Immature natural killer cell (primary cell): ENCODE data around the gene PCSK7. TPM values are rescaled to one million over a fixed set of nuclear protein-coding genes. Genes with fewer than 3 reads are reported as not detected.

Experiments
- DNase-seq, 3 donors: peaks; one replicate each; pipeline ENCODE4 v3.0.0; 2022; ENCODE audit warnings: mixed read lengths in 1 of 3
- H3K27ac Mint-ChIP-seq, 6 donors: one replicate each; pipeline ENCODE4 v1.8.0; 2020; ENCODE audit warnings: mixed read lengths in 6 of 6, mild to moderate bottlenecking in 5 of 6, inconsistent platforms in 4 of 6, moderate library complexity in 3 of 6
- H3K27me3 Mint-ChIP-seq, 3 donors: one replicate each; pipeline ENCODE4 v1.8.0; 2020 to 2021; ENCODE audit warnings: low read depth in 3 of 3, mild to moderate bottlenecking in 3 of 3, mixed read lengths in 3 of 3, moderate library complexity in 3 of 3, inconsistent platforms in 1 of 3
- H3K36me3 Mint-ChIP-seq, 3 donors: one replicate each; pipeline ENCODE4 v1.8.0; 2020; ENCODE audit warnings: mixed read lengths in 3 of 3, inconsistent platforms in 2 of 3, mild to moderate bottlenecking in 2 of 3
- H3K4me1 Mint-ChIP-seq, 2 donors: one replicate each; pipeline ENCODE4 v1.8.0; 2020; ENCODE audit warnings: inconsistent platforms in 2 of 2, mild to moderate bottlenecking in 2 of 2, mixed read lengths in 2 of 2, moderate library complexity in 1 of 2
- H3K4me3 Mint-ChIP-seq, 5 donors: one replicate each; pipeline ENCODE4 v1.8.0; 2020; ENCODE audit warnings: mild to moderate bottlenecking in 5 of 5, mixed read lengths in 5 of 5, inconsistent platforms in 3 of 5, moderate library complexity in 3 of 5
- H3K9me3 Mint-ChIP-seq, 6 donors: one replicate each; pipeline ENCODE4 v1.8.0; 2020; ENCODE audit warnings: mild to moderate bottlenecking in 6 of 6, mixed read lengths in 6 of 6, inconsistent platforms in 4 of 6, moderate library complexity in 3 of 6
- polyA plus RNA-seq, 3 donors: library from polyadenylated mRNA; unstranded; fragments of 300-500 nt; fragmentation: Illumina TruSeq; gene quantifications; one replicate each; pipeline ENCODE4 v1.2.3, GENCODE V29; 2021

Gene PCSK7
- polyA plus RNA-seq, 3 donors from 2014 or later, result 32.8 to 96.3 (median 38.8) TPM

DNA sequence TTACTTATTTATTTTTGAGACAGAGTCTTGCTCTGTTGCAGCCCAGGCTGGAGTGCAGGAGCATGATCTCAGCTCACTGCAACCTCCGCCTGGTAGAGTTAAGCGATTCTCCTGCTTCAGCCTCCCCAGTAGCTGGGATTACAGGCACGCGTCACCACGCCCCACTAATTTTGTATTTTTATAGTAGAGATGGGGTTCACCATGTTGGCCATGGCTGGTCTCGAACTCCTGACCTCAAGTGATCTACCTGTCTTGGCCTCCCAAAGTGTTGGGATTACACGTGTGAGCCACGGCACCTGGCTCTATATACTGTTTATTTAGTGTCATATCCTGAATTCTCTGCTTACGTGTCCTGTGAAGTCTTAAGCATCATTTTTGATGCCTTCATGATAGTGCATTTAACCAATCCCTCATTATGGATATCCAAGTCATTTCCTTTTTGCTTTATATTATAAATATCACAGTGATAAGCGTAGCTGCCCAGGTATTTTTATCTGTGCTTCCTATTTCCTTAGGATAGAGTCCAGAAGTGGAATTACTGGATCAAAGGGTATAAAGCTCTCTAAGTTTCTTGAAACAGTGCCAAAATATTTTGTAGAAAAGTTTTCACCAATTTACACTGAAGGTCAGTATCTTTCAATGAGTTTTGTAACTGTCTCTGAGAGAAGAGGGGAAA, 54.2 kb downstream of the PCSK7 start:
- Mint-ChIP-seq H3K4me1 (peaks cover 35 to 41% of the 10 kb centered on the region in 2 donors), H3K4me3 (peak overlapping the region; percentile 94 to 97 (median 94)), H3K27me3 (peaks cover 2 to 8% (median 3%) of the 10 kb centered on the region in 3 donors), H3K27ac (peak overlapping the region; percentile 79 to 98 (median 94)), H3K36me3 (peaks cover 0 to under 1% (median under 1%) of the 10 kb centered on the region in 3 donors), H3K9me3 (no peaks in the 10 kb centered on the region)
- no peak for DNase-seq

DNA sequence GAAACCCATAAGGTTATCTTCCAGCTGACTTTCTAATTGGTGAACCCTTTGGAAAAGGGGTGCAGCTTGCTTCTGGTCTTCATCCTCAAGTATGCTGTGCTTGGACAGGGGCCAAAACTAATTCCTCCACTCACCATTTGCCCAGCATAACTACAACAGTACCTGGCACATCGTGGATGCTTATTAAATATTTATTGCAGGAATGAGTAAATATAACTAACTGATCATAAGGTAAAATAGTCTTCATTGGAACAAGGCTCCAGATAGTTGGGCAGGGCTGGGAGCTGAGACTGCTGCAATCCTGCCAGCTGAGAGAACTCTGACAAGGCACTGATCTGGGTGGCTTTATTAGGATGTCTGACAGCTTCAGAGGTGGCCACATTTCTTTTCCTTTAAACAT, 55.7 kb downstream of the PCSK7 start:
- peaks cover 33 to 39% of the 10 kb centered on the region in 2 donors for H3K4me1 Mint-ChIP-seq
- H3K4me3 Mint-ChIP-seq, result no peak overlapping the region
- peaks cover 0 to 8% (median 3%) of the 10 kb centered on the region in 3 donors for H3K27me3 Mint-ChIP-seq
- H3K36me3 Mint-ChIP-seq, result no peaks in the 10 kb centered on the region
- H3K9me3 Mint-ChIP-seq, result no peaks in the 10 kb centered on the region
- DNase-seq, result no peak
- H3K27ac Mint-ChIP-seq, result peak overlapping the region in 2 of 6 donors; percentile 25 to 45

DNA sequence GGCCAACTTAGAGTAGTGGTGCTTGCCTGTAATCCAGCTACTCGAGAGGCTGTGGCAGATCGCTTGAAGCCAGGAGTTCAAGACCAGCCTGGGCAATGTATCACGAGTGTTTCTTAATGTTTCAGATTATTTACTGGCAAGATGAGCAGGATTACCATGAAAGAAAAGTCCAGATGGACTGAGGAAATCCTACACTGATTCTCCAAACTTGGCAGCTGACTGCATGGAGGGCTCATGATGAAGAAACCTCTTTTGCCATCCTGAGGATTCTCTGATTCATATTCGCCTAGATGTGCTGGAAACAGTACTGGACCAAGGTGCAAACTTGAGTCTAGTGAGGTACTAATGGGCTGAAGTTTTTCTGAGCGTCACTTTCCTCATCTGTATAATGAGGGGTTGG, 56.1 kb downstream of the PCSK7 start:
- DNase-seq, result no peak
- Mint-ChIP-seq H3K36me3 (no peaks in the 10 kb centered on the region), H3K4me3 (no peak overlapping the region), H3K9me3 (no peaks in the 10 kb centered on the region), H3K4me1 (peaks cover 29 to 35% of the 10 kb centered on the region in 2 donors), H3K27ac (peak overlapping the region in 3 of 6 donors; percentile 40 to 56 (median 46)), H3K27me3 (peaks cover 0 to 8% (median 3%) of the 10 kb centered on the region in 3 donors)

DNA sequence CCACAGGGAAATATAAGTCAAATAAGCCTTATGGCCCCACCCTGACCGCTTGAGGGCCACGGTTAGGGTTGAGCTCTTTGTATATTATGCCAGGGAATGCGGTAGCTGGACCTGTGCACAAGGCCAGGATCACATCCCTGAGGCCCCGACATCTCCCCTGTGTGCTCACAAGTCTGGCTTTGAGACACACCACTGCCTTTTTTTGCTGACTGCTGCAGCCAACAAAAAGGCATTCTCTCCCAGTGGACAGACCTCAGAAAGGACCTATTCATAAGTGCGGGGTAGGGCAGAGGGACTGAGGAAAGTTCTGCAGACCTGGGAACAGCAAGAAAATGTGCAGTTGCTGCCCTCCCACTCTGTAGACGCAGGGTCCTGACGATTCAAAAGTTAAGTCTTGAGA, 56.8 kb downstream of the PCSK7 start:
- H3K4me1 Mint-ChIP-seq, result peaks cover 25 to 29% of the 10 kb centered on the region in 2 donors

DNA sequence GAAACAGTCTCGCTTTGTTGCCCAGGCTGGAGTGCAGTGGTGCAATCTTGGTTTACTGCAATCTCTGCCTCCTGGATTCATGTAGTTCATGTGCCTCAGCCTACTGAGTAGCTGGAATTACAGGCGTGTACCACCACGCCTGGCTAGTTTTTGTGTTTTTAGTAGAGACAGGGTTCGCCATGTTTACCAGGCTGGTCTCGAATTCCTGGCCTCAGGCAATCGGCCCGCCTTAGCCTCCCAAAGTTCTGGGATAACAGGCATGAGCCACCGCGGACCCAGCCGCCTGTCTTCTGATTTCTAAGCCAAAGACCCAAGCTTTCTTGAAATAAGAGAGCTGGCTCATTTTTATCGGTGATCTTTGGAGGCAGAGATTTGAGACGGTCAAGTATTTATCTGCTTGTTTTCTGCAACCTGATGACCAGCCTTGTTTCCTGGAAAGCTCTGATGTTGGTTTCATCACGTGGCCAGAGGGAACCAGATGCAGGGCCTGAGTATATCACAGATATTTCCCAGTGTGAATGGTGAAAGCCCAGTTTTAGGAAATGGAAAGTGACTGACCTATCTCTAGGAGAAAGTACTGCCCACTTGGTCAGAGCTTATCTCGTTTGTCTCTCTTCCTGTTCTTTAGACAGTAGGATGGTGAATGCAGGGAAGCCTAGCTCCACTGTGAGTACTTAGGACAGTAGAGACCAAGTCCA, 59.0 kb downstream of the PCSK7 start:
- H3K36me3 Mint-ChIP-seq, result peaks cover 0 to 12% (median 8%) of the 10 kb centered on the region in 3 donors
- no peak for DNase-seq
- H3K9me3 Mint-ChIP-seq, result no peaks in the 10 kb centered on the region
- H3K27me3 Mint-ChIP-seq, result no peaks in the 10 kb centered on the region
- no peak overlapping the region for H3K4me3 Mint-ChIP-seq
- peak overlapping the region; percentile 19 to 81 (median 43) for H3K27ac Mint-ChIP-seq
- H3K4me1 Mint-ChIP-seq, result peaks cover 6 to 11% of the 10 kb centered on the region in 2 donors

More for the DNA sequence above, 56.8 kb downstream of the PCSK7 start:
- no peak for DNase-seq
- Mint-ChIP-seq H3K27me3 (peaks cover 0 to 8% (median 3%) of the 10 kb centered on the region in 3 donors), H3K36me3 (peaks cover 0 to 7% (median 0%) of the 10 kb centered on the region in 3 donors), H3K27ac (peak overlapping the region in 3 of 6 donors; percentile 36 to 56 (median 40)), H3K4me3 (no peak overlapping the region), H3K9me3 (no peaks in the 10 kb centered on the region)

GRCh38 chr11:117171404-117172061, 60.3 kb downstream of the PCSK7 start:
- H3K27me3 Mint-ChIP-seq, result no peaks in the 10 kb centered on the region
- H3K27ac Mint-ChIP-seq, result peak overlapping the region in 4 of 6 donors; percentile 14 to 69 (median 22)
- H3K4me3 Mint-ChIP-seq, result no peak overlapping the region
- H3K4me1 Mint-ChIP-seq, result peaks cover 5 to 9% of the 10 kb centered on the region in 2 donors
- no peaks in the 10 kb centered on the region for H3K9me3 Mint-ChIP-seq
- no peak for DNase-seq
- H3K36me3 Mint-ChIP-seq, result peaks cover 0 to 18% (median 17%) of the 10 kb centered on the region in 3 donors

DNA sequence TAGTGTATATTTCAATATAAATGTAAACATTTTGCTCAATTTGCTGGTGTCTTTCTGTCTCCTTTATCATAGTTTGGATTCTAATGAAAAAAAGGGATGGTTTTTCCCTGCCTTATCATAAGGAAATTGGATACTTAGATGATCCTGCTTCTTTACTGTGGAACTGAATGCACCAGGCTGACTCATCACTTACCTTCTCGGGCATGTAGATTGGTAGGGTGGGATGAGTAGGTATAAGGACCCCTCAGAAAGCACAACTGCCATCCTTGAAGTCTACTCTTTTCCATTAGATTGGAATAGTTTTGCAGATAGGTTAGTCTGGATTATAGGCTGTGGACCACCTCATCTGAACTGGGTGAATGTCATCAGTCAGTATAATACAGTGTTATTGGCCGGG, 60.9 kb downstream of the PCSK7 start:
- peaks cover 0 to 23% (median 23%) of the 10 kb centered on the region in 3 donors for H3K36me3 Mint-ChIP-seq
- no peak overlapping the region for H3K4me3 Mint-ChIP-seq
- H3K27me3 Mint-ChIP-seq, result no peaks in the 10 kb centered on the region
- peak overlapping the region in 1 of 6 donors; percentile 3 for H3K27ac Mint-ChIP-seq
- no peaks in the 10 kb centered on the region for H3K9me3 Mint-ChIP-seq
- peaks cover 5 to 9% of the 10 kb centered on the region in 2 donors for H3K4me1 Mint-ChIP-seq
- DNase-seq, result no peak

GRCh38 chr11:117170210-117170609, 61.7 kb downstream of the PCSK7 start:
- H3K36me3 Mint-ChIP-seq, result peaks cover 0 to 30% (median 29%) of the 10 kb centered on the region in 3 donors
- no peaks in the 10 kb centered on the region for H3K9me3 Mint-ChIP-seq
- H3K4me1 Mint-ChIP-seq, result peaks cover 5 to 13% of the 10 kb centered on the region in 2 donors
- DNase-seq, result no peak
- H3K27me3 Mint-ChIP-seq, result peaks cover 0 to under 1% (median 0%) of the 10 kb centered on the region in 3 donors
- no peak overlapping the region for H3K4me3 Mint-ChIP-seq
- H3K27ac Mint-ChIP-seq, result no peak overlapping the region

GRCh38 chr11:117169736-117170135, 62.1 kb downstream of the PCSK7 start:
- no peaks in the 10 kb centered on the region for H3K9me3 Mint-ChIP-seq
- H3K4me3 Mint-ChIP-seq, result no peak overlapping the region
- no peak overlapping the region for H3K27ac Mint-ChIP-seq

GRCh38 chr11:117166491-117166890, 65.4 kb downstream of the PCSK7 start:
- peaks cover 0 to 2% (median 1%) of the 10 kb centered on the region in 3 donors for H3K27me3 Mint-ChIP-seq
- DNase-seq, result no peak
- peak overlapping the region in 3 of 6 donors; percentile 24 to 66 (median 51) for H3K27ac Mint-ChIP-seq
- H3K4me3 Mint-ChIP-seq, result no peak overlapping the region
- peaks cover 0 to 5% of the 10 kb centered on the region in 2 donors for H3K4me1 Mint-ChIP-seq
- peaks cover 3 to 40% (median 34%) of the 10 kb centered on the region in 3 donors for H3K36me3 Mint-ChIP-seq
- H3K9me3 Mint-ChIP-seq, result no peaks in the 10 kb centered on the region

More at GRCh38 chr11:117169736-117170135, 62.1 kb downstream of the PCSK7 start:
- H3K36me3 Mint-ChIP-seq, result peaks cover 0 to 31% (median 30%) of the 10 kb centered on the region in 3 donors
- peaks cover 5 to 14% of the 10 kb centered on the region in 2 donors for H3K4me1 Mint-ChIP-seq
- no peak for DNase-seq
- H3K27me3 Mint-ChIP-seq, result peaks cover 0 to 2% (median 0%) of the 10 kb centered on the region in 3 donors

GRCh38 chr11:117160826-117161225, 71.0 kb downstream of the PCSK7 start:
- H3K27ac Mint-ChIP-seq, result peak overlapping the region in 3 of 6 donors; percentile 2 to 56 (median 24)
- H3K36me3 Mint-ChIP-seq, result peaks cover 3 to 20% (median 9%) of the 10 kb centered on the region in 3 donors
- H3K27me3 Mint-ChIP-seq, result peaks cover 0 to 2% (median 1%) of the 10 kb centered on the region in 3 donors
- H3K4me1 Mint-ChIP-seq, result peaks cover 8 to 44% of the 10 kb centered on the region in 2 donors
- no peak for DNase-seq
- no peaks in the 10 kb centered on the region for H3K9me3 Mint-ChIP-seq
- H3K4me3 Mint-ChIP-seq, result no peak overlapping the region

- H3K4me1 Mint-ChIP-seq, result peaks cover 8 to 48% of the 10 kb centered on the region in 2 donors
- no peak for DNase-seq
- H3K27ac Mint-ChIP-seq, result no peak overlapping the region
- peaks cover 3 to 13% (median 4%) of the 10 kb centered on the region in 3 donors for H3K36me3 Mint-ChIP-seq
- peaks cover 0 to 1% (median 0%) of the 10 kb centered on the region in 3 donors for H3K27me3 Mint-ChIP-seq
- H3K9me3 Mint-ChIP-seq, result no peaks in the 10 kb centered on the region
- no peak overlapping the region for H3K4me3 Mint-ChIP-seq
These were observed 72.0 kb downstream of the PCSK7 start for GRCh38 chr11:117159892-117160291.

DNA sequence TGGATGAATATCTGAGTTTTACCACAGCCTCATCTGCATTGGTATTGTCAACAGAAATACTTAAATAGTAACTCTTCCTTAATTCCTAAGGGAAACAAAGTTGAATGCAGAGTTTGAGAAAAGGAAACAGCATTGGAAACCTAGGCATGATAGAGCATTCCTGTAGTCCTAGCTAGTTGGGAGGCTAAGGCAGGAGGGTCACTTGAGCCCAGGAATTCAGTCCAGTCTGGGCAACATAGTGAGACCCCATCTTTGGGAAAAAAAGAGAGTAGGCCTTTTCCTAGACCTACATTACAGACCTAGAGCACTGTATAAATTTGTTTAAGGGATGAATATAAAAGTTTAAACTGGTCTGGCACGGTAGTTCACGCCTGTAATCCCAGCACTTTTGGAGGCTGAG, 74.4 kb downstream of the PCSK7 start:
- Mint-ChIP-seq H3K9me3 (no peaks in the 10 kb centered on the region), H3K4me1 (peaks cover 10 to 60% of the 10 kb centered on the region in 2 donors), H3K27me3 (peaks cover 0 to 1% (median 0%) of the 10 kb centered on the region in 3 donors), H3K4me3 (no peak overlapping the region), H3K27ac (peak overlapping the region in 3 of 6 donors; percentile 15 to 58 (median 43)), H3K36me3 (peaks cover 0 to 4% (median 0%) of the 10 kb centered on the region in 3 donors)
- no peak for DNase-seq
